Vagina (tissue), 2 donors: Measurements from ENCODE around the gene VSTM2B.

Source experiments
- POLR2A ChIP-seq, 2 donors: fragments of 450-650 bp; IDR thresholded peaks; one replicate each; pipeline ENCODE4 v1.6.1; 2017; ENCODE audit warnings: antibody characterized with exemption in 2 of 2, mild to moderate bottlenecking in 2 of 2, moderate library complexity in 2 of 2
- POLR2AphosphoS5 ChIP-seq, 2 donors: sonication (generic); formaldehyde crosslinking; IDR thresholded peaks; one replicate each; pipeline ENCODE4 v1.9.0; 2017; ENCODE audit warnings: antibody characterized with exemption in 2 of 2, mild to moderate bottlenecking in 2 of 2, low read depth in 1 of 2; ENCODE audit not compliant: insufficient read depth in 1 of 2
- TF ChIP-seq, protein P1 (sequence below), 3 experiments: fragments of 450-650 bp in 2 of 3; fragments of 200-600 bp in 1 of 3; sonication (generic) in 1 of 3; IDR thresholded peaks; one replicate each; pipeline ENCODE4 v1.5.1; 2017 to 2019; ENCODE audit warnings: antibody characterized with exemption in 3 of 3, mild to moderate bottlenecking in 2 of 3, moderate library complexity in 2 of 3

DNA sequence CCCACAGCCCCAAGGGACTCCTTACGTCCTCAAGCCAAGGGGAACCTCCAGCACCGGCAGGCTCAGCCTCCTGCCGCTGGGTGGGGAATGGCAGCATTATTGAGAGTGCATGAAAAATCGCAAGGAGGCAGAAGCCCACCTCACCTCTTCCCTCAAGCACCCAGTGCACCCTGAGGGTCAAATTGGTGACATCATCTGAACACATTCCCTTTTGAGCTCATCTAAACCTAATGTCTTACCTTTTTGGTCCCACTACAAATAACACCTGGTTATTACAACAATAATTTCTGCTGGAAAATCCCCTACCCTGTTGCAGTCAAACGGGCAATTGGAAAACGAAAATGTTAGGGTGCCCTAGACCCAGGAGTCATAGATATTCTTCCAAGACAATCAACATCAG lies 68.1 kb downstream of the VSTM2B start:
- no peak for TF ChIP-seq POLR2AphosphoS5 (IDR thresholded peaks at IDR 0.05; ENCODE audit: insufficient read depth in 1 of 2, low read depth in 1 of 2)
- TF ChIP-seq, protein P1, sequence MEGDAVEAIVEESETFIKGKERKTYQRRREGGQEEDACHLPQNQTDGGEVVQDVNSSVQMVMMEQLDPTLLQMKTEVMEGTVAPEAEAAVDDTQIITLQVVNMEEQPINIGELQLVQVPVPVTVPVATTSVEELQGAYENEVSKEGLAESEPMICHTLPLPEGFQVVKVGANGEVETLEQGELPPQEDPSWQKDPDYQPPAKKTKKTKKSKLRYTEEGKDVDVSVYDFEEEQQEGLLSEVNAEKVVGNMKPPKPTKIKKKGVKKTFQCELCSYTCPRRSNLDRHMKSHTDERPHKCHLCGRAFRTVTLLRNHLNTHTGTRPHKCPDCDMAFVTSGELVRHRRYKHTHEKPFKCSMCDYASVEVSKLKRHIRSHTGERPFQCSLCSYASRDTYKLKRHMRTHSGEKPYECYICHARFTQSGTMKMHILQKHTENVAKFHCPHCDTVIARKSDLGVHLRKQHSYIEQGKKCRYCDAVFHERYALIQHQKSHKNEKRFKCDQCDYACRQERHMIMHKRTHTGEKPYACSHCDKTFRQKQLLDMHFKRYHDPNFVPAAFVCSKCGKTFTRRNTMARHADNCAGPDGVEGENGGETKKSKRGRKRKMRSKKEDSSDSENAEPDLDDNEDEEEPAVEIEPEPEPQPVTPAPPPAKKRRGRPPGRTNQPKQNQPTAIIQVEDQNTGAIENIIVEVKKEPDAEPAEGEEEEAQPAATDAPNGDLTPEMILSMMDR (IDR thresholded peaks at IDR 0.05), result no peak
- no peak for TF ChIP-seq POLR2A (IDR thresholded peaks at IDR 0.05)
